Hematopoietic multipotent progenitor cell treated with erythropoietin and hydrocortisone succinate and interleukin-3 and kit ligand, for 17 days (in vitro differentiated cells): ENCODE data around the gene PPP1R13B.

Experiments
- DNase-seq: peaks from one replicate; pipeline ENCODE4 v3.0.0-alpha.2; 2015; ENCODE audit warnings: low spot score

The PPP1R13B gene

DNA sequence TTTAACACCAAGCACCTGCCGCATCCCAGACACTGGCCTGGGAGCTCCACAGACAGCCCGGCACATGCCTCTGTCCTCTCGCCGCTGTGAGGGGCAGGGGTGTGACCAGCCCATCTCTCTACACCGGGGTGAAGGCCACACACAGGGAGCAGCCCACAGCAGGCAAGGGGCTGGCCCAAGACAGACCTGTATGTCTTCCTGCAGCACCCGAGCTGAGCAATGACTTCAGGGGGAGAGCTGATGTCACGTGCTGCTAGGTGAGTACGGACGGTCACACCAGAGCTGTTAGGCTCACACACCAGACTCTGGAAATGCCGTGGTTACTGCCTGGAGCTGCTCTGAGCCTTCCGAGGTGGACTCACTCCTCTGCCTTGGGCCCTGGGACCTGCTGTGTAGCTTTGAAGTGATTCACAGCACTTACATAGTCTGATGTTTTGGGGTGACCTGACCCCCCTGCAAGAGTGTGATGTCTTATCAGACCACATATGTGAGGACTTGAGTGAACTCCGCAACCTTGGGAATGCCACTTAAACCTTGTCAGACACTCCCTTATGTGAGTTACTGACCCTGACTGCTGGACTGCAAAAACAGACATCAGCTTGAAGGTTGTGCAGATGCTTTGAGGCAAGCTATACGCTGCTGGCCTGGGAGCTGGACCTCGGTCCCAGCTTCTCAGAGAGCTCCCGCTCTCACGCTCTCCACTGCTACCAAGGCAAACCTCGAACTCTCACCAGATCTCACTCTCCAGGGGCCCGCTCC, 133.9 kb downstream of the PPP1R13B start:
- DNase-seq: no peak

DNA sequence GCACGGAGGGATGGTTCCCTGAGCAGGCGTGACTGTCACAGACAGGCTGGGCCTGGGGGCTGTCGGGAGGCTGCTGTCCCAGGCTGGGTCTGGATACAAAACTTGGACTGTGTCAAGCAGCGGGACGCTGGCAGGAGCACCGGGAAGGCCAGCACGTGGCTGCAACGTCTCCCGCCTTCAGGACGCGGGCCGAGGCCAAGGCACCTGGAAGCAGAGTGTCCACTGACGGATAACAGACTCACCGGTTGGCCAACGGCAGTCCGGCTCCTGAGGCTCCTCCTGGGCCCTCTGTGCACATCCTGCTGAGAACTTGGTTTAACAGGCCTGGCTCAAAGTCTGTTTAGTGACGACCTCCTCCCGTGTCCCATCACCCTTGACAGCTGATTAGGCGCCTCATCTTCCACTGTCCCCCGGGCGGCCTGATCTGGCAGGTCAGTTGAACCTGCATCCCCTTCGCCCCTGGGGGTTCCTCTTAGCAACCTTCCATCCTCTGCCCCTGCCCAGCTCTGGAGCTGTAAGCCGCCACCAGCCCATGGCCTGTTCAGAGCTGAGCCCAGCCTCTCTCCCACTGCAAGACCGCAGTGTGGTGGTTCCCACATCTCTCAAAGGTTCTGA, 134.6 kb downstream of the PPP1R13B start:
- no peak for DNase-seq

DNA sequence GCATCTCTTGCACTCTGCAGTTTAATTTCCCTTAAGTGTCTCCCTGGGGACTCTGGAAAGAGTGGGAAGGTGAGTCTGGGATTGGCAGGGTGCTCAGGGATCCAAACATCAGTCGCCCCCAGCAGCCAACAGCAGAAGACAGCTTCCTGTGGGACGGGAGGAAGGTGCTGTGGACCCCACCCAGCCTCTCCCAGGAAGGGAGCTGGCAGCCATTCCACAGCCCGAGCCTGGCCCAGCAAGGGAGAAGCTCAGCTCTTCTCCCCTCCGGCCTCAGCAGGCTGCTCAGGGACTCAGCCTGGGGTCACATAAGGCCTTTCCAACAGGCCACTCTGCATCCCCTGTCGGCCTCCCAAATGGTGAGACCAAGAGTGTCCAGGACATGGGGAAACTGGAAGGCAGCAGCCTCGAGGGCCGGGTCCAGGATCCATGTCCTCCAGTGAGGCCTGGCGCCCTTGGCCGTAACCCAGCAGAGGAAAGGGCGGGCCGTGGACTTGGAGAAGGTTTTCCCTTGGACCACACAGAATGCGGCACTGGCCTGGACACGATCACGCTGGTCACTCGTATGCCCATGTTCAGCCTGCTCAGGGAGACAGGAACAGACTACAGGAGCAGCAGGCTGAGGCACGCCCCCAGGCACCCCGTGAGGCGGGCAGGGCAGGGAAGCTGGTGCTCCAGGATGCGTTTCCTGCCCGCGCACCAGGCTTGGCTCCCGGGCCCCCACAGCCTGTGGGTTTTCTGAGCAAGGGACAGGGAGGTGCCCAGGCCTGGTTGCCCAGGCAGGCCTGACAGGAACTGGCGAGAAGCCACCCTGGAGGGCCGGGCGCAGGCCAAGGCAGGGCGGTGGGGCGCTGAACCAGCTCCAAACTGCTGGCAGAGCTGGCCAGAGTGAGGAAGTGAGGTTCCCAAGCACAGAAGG, 135.6 kb downstream of the PPP1R13B start:
- no peak for DNase-seq

GRCh38 chr14:103710771-103711377, 136.5 kb downstream of the PPP1R13B start:
- no peak for DNase-seq

GRCh38 chr14:103709814-103710213, 137.6 kb downstream of the PPP1R13B start:
- no peak for DNase-seq

GRCh38 chr14:103708750-103709187, 138.6 kb downstream of the PPP1R13B start:
- DNase-seq: no peak

GRCh38 chr14:103707329-103708263, 139.8 kb downstream of the PPP1R13B start:
- no peak for DNase-seq

DNA sequence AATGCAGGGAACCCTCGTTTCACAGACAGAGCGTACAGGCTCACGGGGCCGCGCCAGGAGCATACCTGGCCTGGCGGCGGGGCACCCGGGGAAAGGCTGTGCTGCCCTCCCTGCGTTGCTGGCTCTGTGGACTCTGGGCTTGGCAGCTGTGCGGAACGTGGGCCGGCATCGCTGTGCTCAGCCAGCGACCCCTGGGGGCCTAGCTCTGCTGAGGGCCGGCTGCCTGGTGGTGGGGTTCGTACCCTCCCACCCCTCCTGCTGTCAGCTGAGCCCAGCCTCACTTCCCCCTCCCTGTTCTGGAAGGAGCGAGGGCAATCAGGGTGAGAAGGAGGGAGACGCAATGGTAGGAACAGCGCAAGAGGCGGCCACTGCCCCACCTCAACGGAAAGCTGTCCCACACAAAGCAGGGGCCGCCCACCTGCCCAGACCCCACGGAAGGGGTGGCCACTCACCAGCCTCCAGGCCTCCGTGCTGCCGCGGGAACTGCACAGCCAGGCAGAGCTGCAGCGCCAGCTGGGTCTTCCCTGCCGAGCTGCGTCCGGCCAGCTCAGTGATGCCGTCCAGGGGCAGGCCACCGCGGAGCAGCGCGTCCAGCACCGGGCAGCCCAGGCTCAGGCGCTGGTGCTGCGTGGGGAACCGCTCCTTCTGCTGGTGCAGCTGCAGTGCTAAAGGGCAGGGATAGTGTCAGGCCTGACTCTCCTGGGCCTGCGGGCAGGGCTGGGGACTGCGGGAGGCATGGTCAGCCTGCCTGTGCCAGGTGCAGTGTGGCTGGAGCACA, 140.6 kb downstream of the PPP1R13B start:
- DNase-seq: no peak

DNA sequence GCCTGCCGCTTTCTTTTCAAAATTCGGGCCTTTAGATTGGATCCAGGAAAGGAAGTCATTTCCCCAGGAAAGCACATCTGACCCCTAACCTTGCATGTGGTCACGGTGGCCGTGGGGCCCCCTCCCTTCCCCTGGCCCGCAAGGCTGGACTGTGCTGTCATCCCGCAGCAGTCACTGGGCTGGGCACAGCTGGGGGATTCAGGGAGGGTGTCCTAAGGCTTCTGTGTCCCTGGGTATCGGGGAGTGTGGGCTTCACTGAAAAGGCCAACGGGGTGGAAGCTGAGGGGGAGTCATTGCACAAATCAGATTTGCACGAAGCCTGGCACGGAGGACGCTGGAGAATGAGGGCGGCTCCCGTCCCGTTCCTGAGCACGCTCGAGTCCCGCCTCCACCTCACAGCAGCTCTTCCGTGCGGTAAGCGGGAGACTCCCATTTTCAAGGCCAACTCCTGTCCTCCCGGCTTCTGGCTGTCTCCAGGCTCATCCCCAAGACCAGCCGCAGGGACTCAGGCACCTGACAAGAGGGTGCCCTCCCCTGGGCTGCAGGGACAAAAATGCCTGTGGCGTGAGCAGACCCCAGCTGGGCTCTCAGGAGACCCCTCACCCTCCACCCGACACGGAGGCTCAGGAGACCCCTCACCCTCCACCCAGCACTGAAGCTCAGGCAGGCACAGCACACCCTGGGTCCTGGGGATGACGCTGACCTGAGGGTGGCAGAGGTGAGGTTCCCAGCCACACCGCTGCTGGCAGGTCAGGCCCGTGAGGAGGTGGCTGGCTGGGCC, 141.7 kb downstream of the PPP1R13B start:
- DNase-seq: no peak

DNA sequence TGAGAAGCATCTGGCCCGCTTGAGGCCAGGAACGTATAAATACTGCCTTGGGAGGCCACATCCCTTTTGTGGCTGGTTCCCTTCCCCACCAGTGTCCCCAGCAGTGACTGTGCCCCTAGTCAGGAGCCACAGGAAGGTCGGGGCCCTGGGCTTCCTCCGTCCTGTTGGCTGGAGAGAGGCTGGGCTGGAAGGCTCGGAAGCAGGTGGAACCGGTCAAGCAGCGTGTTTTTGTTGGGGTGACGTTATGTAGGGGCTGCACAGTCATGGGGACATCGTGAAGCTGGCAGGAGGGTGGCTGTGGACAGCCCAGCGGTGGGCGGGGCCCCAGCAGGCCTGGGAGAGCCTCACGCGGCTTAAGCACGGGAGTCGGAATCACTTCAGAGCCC, 142.3 kb downstream of the PPP1R13B start:
- no peak for DNase-seq

GRCh38 chr14:103704708-103705107, 142.7 kb downstream of the PPP1R13B start:
- no peak for DNase-seq

GRCh38 chr14:103703433-103704385, 143.7 kb downstream of the PPP1R13B start:
- DNase-seq: no peak

GRCh38 chr14:103702497-103703432, 144.6 kb downstream of the PPP1R13B start:
- DNase-seq: no peak

DNA sequence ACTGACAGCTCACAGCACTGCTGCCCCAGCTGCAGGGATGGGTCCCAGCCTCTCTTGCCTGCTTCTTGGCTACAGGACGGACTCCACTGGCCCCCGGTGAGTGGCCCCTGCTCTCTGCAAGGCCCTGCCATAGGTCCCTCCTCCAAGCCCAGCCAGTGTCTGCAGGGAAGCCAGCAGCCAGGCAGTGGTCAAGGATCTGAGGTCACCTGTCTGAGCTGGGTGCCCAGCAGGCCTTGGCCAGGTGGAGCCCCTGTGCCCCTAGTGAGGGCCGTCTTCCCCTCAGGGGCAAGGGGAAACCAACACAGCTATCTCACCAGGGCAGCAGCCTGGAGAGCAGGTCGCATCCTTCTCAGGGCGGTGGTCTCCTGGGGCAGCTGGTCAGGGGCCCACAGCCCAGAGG, 145.3 kb downstream of the PPP1R13B start:
- DNase-seq: no peak

DNA sequence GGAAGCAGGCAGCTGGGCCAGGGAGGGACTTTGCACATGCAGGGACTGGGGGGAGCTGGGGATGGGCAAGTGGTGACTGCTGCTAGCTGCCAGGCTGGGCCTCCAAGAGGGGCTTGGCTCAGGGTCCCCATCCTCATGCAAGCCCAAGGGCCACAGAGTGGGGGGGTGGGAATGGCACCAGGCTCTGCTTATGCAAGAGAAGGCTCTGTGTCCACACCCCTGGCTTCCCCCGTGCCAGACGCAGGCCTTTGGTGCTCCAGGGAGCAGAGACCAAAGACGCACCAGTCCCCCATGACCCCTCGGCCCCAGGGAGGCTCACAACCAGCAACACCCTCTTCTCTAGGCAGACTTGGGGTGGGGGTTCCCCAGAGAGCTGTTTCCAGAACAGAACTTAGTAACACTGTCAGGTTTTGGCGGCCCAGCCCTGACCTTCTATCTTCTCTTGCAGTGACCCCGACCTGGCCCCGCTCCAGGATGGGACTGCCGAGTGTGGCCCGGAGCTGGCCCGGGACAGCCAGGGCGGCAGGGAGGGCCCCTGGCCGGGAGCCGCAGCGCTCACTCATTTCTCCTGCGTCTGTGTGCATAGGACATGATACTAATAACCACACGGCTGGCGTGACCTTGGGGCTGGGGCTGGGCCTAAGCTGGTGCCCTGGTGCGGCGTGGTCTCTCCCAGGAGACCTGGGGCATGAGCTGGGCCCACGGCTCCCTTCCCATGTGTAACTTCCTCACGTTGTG, 146.5 kb downstream of the PPP1R13B start:
- DNase-seq: no peak
